Stimulated activated naive B cell treated with anti-CD40 and anti-IgM and Interleukin-4, amounts not matched to agents 10 μg/mL and 1 μg/mL and 100 μg/mL, for 72 hours (primary cell): ENCODE data around the gene ANKRD2.

ENCODE experiments used
- ATAC-seq, 2 donors: fragments of 150-1000 bp; cut with Tn5 transposase; replicated peaks; 2 replicates each; pipeline ENCODE4 v1.10.0; 2021; ENCODE audit warnings: moderate library complexity in 1 of 2
- DNase-seq: peaks from one replicate; pipeline ENCODE4 v3.0.0; 2021
- H3K27ac Mint-ChIP-seq: one replicate; pipeline ENCODE4 v1.8.0; 2022; ENCODE audit warnings: mild to moderate bottlenecking, mixed read lengths
- H3K27me3 Mint-ChIP-seq, 2 donors: one replicate each; pipeline ENCODE4 v1.8.0; 2022; ENCODE audit warnings: mixed read lengths in 2 of 2
- H3K36me3 Mint-ChIP-seq, 2 donors: one replicate each; pipeline ENCODE4 v1.8.0; 2022; ENCODE audit warnings: mixed read lengths in 2 of 2, mild to moderate bottlenecking in 1 of 2
- H3K4me1 Mint-ChIP-seq, 2 donors: one replicate each; pipeline ENCODE4 v1.8.0; 2022; ENCODE audit warnings: mixed read lengths in 2 of 2, mild to moderate bottlenecking in 1 of 2
- H3K4me3 Mint-ChIP-seq, 2 donors: one replicate each; pipeline ENCODE4 v1.8.0; 2022; ENCODE audit warnings: mild to moderate bottlenecking in 2 of 2, mixed read lengths in 2 of 2, moderate library complexity in 1 of 2
- H3K9me3 Mint-ChIP-seq, 2 donors: one replicate each; pipeline ENCODE4 v1.8.0; 2022; ENCODE audit warnings: mixed read lengths in 2 of 2, mild to moderate bottlenecking in 1 of 2

The ANKRD2 gene

DNA sequence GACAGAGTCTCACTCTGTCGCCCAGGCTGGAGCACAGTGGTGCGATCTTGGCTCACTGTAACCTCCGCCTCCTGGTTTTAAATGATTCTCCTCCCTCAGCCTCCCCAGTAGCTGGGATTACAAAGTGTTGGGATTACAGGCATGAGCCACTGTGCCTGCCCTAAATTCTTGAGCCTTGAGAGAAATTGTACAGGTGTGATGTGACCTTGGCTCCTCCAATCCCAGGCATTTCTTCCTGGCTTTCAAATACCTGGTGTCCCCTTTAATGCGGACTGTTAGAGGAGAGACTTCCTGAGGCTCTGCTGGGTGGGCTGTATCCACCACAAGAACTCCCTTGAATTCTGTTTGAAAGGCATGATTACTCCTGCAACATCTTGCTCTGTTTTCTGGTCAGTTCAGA lies 45.7 kb downstream of the ANKRD2 start:
- no peaks in the 10 kb centered on the region for H3K36me3 Mint-ChIP-seq
- DNase-seq (no peak), ATAC-seq (no peak)
- H3K27ac Mint-ChIP-seq = no peak overlapping the region
- no peaks in the 10 kb centered on the region for H3K27me3 Mint-ChIP-seq
- H3K4me1 Mint-ChIP-seq = no peaks in the 10 kb centered on the region
- H3K4me3 Mint-ChIP-seq = no peak overlapping the region
- H3K9me3 Mint-ChIP-seq = no peaks in the 10 kb centered on the region

DNA sequence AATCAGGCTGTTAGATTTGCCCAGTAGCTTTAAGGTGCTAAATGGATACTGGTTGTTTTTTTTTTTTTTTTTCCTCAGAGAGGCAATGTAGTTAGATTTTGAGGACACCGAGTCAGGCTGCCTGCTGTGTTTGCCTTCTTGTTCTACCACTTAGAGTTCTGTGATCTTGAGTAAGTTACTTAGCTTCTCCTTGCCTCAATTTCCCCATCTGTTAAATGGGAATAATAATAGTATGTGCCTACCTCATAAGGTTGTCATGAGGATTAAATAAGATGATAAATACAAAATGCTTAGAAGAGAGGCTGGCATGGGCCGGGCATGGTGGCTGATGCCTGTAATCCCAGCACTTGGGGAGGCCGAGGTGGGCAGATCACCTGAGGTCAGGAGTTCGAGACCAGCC lies 46.2 kb downstream of the ANKRD2 start:
- Mint-ChIP-seq H3K9me3 (no peaks in the 10 kb centered on the region), H3K36me3 (no peaks in the 10 kb centered on the region), H3K4me1 (no peaks in the 10 kb centered on the region), H3K27me3 (no peaks in the 10 kb centered on the region), H3K27ac (no peak overlapping the region), H3K4me3 (no peak overlapping the region)
- DNase-seq = no peak
- no peak for ATAC-seq

DNA sequence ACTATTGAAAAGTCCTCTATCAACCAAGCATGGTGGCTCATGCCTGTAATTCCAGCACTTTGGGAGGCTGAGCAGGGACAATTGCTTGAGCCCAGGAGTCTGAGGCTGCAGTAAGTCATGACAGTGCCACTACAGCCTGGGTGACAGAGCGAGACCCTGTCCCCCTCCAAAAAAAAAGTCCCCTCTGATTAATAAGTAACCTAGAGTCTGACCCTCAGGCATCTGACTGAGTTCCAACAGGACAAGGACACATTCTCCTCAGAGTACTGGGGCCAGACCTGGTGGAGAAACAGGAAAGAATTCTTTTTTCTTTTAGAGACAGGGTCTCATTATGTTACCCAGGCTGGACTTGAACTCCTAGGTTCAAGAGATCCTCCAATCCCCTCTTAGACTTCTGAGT lies 50.7 kb downstream of the ANKRD2 start:
- H3K27ac Mint-ChIP-seq = no peak overlapping the region
- H3K36me3 Mint-ChIP-seq = no peaks in the 10 kb centered on the region
- H3K9me3 Mint-ChIP-seq = no peaks in the 10 kb centered on the region
- H3K27me3 Mint-ChIP-seq = no peaks in the 10 kb centered on the region
- DNase-seq = no peak
- H3K4me3 Mint-ChIP-seq = no peak overlapping the region
- no peak for ATAC-seq
- no peaks in the 10 kb centered on the region for H3K4me1 Mint-ChIP-seq

DNA sequence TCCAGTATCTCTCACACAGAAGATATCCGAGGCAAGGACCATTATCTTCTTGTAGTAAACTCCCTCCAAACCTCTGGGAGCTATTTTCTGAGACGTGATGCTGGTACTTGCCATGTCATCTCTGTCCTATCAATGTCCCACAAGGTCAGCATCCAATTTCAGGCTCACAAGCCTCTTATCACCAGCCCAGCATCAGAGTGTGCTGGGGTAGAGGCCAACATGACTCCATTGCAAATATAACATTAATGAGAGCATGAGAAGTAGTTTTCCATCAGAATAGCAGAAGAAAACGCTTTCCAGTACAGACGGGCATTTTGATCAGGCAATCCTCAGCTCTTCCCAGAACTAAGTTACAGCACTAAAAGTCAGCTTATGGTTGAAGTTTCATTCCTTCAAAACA lies 55.2 kb downstream of the ANKRD2 start:
- no peaks in the 10 kb centered on the region for H3K9me3 Mint-ChIP-seq
- H3K4me3 Mint-ChIP-seq = no peak overlapping the region
- no peaks in the 10 kb centered on the region for H3K27me3 Mint-ChIP-seq
- no peak overlapping the region for H3K27ac Mint-ChIP-seq
- ATAC-seq (no peak), DNase-seq (no peak)
- H3K4me1 Mint-ChIP-seq = peaks cover under 1 to 2% of the 10 kb centered on the region in 2 donors
- H3K36me3 Mint-ChIP-seq = no peaks in the 10 kb centered on the region

DNA sequence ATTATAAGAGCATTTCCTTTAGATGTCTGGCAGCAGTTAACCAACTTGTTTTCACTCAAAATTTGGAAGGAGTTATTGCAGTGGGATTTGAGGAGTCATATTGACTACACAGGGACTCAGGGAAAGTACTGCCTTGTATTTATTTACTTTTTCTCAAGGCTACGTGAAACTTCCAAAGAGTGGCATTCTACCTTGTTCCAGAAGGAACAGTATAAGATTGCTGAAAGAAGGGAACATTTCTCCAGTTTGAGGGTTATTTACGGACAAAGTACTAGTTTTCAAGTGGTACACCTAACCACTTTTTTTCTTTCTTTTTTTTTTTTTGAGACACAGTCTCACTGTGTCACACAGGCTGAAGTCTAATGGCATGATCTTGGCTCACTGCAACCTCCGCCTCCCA lies 55.6 kb downstream of the ANKRD2 start:
- DNase-seq = no peak
- H3K4me3 Mint-ChIP-seq = no peak overlapping the region
- ATAC-seq = no peak
- H3K27me3 Mint-ChIP-seq = peaks cover 0 to 2% of the 10 kb centered on the region in 2 donors
- peaks cover under 1 to 4% of the 10 kb centered on the region in 2 donors for H3K36me3 Mint-ChIP-seq
- H3K27ac Mint-ChIP-seq = no peak overlapping the region
- H3K4me1 Mint-ChIP-seq = peaks cover 5 to 7% of the 10 kb centered on the region in 2 donors
- H3K9me3 Mint-ChIP-seq = no peaks in the 10 kb centered on the region

DNA sequence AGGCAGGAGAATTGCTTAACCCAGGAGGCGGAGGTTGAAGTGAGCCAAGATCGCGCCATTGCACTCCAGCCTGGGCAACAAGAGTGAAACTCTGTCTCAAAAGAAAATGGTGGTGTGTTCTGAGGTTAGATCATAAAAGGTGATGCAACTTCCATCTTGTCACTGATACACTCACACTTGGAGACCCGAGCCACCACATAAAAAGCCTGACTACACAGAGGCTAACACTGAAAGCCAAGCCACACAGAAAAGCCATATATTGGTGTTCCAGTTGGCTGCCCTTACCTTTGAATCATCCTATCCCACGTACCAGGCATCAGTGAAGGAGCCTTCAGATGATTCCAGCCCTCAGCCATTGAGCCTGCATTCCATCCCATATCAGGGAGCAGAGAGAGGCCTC lies 56.7 kb downstream of the ANKRD2 start:
- Mint-ChIP-seq H3K4me1 (peaks cover 10 to 16% of the 10 kb centered on the region in 2 donors), H3K4me3 (no peak overlapping the region), H3K27ac (peak overlapping the region; percentile 47), H3K36me3 (peaks cover 2 to 6% of the 10 kb centered on the region in 2 donors), H3K9me3 (no peaks in the 10 kb centered on the region), H3K27me3 (peaks cover 0 to 4% of the 10 kb centered on the region in 2 donors)
- DNase-seq (no peak), ATAC-seq (no peak)

DNA sequence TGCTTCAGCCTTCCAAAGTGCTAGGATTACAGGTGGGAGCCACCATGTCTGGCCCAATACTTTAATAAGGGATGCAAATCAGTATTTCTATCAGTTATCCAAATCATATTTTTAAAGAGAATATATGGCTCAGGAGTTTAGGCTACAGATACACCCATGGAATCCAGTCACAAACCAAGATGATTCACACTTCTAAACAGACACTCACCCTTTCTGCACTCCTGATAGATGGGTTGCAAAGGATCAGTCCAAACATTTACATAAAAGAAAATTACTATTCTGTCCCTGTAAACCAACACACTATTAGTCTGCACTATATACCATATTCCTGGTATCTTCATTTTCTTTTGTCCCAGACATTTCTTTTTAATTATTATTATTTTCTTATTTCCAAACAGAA lies 58.5 kb downstream of the ANKRD2 start:
- H3K9me3 Mint-ChIP-seq = no peaks in the 10 kb centered on the region
- H3K27ac Mint-ChIP-seq = no peak overlapping the region
- H3K4me1 Mint-ChIP-seq = peaks cover 10 to 16% of the 10 kb centered on the region in 2 donors

DNA sequence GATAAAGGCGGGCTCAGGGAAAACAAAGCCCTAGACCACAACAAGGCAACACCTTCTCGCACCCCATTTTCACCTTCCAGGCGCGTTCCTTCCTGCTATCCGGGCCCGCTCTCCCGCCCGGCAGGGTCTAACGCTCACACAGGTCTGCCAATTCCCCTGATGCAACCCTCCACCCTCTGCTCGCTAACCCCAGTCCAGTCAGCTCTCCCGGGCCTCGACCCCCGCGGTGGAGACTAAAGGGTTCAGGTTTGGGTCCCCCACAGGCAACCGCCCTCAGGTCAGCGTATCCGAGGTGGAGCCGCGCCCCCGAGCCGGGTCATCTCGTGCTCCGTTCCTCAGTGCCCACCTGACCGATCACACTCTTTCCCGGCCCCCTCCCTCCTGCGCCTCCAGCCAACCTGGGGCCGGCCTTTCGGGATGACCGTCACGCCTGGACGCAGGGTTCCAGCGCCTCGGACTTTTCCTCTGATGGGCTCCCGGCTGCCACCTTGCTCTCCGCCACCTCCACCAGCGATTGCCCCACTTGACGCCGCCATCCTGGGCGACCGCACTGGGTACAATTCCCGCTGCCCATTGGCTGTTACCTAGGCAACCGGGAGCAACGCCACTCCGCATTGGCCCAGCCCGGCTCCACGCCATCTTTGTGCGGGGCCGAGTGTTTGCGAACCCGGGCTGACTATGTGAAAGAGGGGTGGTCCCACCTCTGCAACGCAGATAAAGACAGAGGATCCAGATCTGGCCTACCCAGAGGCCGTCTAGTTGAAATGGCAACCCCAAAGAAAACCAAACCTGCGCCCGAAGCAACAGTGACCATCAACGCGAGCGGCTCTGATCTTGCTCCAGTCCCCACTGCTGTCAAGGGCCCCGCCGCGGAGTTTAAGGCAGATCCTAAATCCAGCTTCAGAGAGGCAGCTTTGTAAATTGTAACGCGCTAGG lies 60.6 kb downstream of the ANKRD2 start, which contains the start of gene MORN4:
TSS of gene MORN4 (minus strand) at position 552 of the 936 bp plus-strand sequence. CDS start 13,847 bp downstream, outside the sequence.
- peaks cover 0 to 4% of the 10 kb centered on the region in 2 donors for H3K27me3 Mint-ChIP-seq
- peaks cover 2 to 6% of the 10 kb centered on the region in 2 donors for H3K36me3 Mint-ChIP-seq
- H3K4me3 Mint-ChIP-seq = peak within 1 kb of the TSS; percentile 93 to 97
- DNase-seq (peak; percentile 88), ATAC-seq (peak; percentile 99 to 100)
- peak within 1 kb of the TSS; percentile 93 for H3K27ac Mint-ChIP-seq
- H3K9me3 Mint-ChIP-seq = no peaks in the 10 kb centered on the region
- peaks cover 10 to 16% of the 10 kb centered on the region in 2 donors for H3K4me1 Mint-ChIP-seq

More for the DNA sequence above, 58.5 kb downstream of the ANKRD2 start:
- Mint-ChIP-seq H3K4me3 (no peak overlapping the region), H3K27me3 (peaks cover 0 to 4% of the 10 kb centered on the region in 2 donors), H3K36me3 (peaks cover 2 to 6% of the 10 kb centered on the region in 2 donors)
- DNase-seq (no peak), ATAC-seq (no peak)
